Mesenchymal stem cell (in vitro differentiated cells and primary cell): ENCODE results near the gene CHCHD3.

ENCODE experiments used
- DNase-seq: peaks from one replicate; pipeline ENCODE4 v3.0.0-alpha.2; 2013
- H2AFZ ChIP-seq: one replicate; pipeline ENCODE4 v1.6.1; 2013; ENCODE audit warnings: low read depth, mild to moderate bottlenecking, control low read depth, inconsistent platforms, low read length, moderate library complexity
- H2AK5ac ChIP-seq: 2 replicates; pipeline ENCODE4 v1.6.1; 2013; ENCODE audit warnings: low read length, moderate library complexity, mild to moderate bottlenecking, inconsistent platforms; ENCODE audit not compliant: severe bottlenecking
- H2BK120ac ChIP-seq: one replicate; pipeline ENCODE4 v1.6.1; 2013; ENCODE audit warnings: low read depth, mild to moderate bottlenecking, inconsistent platforms, low read length, moderate library complexity
- H2BK12ac ChIP-seq, 2 experiments: one replicate each; pipeline ENCODE4 v1.6.1; 2013; ENCODE audit warnings: inconsistent platforms in 2 of 2, low read length in 2 of 2, mild to moderate bottlenecking in 2 of 2, moderate library complexity in 2 of 2, control low read depth in 1 of 2
- H2BK15ac ChIP-seq: one replicate; pipeline ENCODE4 v1.6.1; 2013; ENCODE audit warnings: mild to moderate bottlenecking, low read depth, inconsistent platforms; ENCODE audit not compliant: poor library complexity, severe bottlenecking
- H2BK5ac ChIP-seq: 2 replicates; pipeline ENCODE4 v1.6.1; 2013; ENCODE audit warnings: low read depth, mild to moderate bottlenecking, low read length, control low read depth, inconsistent platforms; ENCODE audit not compliant: poor library complexity, severe bottlenecking
- H3K14ac ChIP-seq, 2 experiments: one replicate each; pipeline ENCODE4 v1.6.1; 2013; ENCODE audit warnings: inconsistent platforms in 2 of 2, low read length in 2 of 2, control low read depth in 1 of 2, mild to moderate bottlenecking in 1 of 2, moderate library complexity in 1 of 2
- H3K18ac ChIP-seq, 2 experiments: one replicate each; pipeline ENCODE4 v1.6.1; 2013; ENCODE audit warnings: inconsistent platforms in 2 of 2, low read length in 2 of 2, control low read depth in 1 of 2, low read depth in 1 of 2, mild to moderate bottlenecking in 1 of 2
- H3K23ac ChIP-seq, 2 experiments: one replicate each; pipeline ENCODE4 v1.6.1; 2013; ENCODE audit warnings: inconsistent platforms in 2 of 2, low read length in 2 of 2, mild to moderate bottlenecking in 2 of 2, moderate library complexity in 2 of 2, control low read depth in 1 of 2
- H3K27ac ChIP-seq: 2 replicates; pipeline ENCODE4 v1.5.1; 2013; ENCODE audit warnings: mild to moderate bottlenecking, moderate library complexity, low read length, control low read depth, inconsistent platforms; ENCODE audit not compliant: poor library complexity, severe bottlenecking
- H3K27me3 ChIP-seq, 2 experiments: 2 replicates each; pipeline versions ENCODE4 v1.6.1 to v1.7.0; 2013; ENCODE audit warnings: low read length in 2 of 2, mild to moderate bottlenecking in 2 of 2, moderate library complexity in 2 of 2, control low read depth in 1 of 2, inconsistent platforms in 1 of 2; ENCODE audit not compliant: control insufficient read depth in 1 of 2, insufficient read depth in 1 of 2
- H3K36me3 ChIP-seq, 2 experiments: 2 replicates each; pipeline versions ENCODE4 v1.6.1 to v1.7.0; 2013; ENCODE audit warnings: low read length in 2 of 2, control low read depth in 1 of 2, inconsistent platforms in 1 of 2, low read depth in 1 of 2, mild to moderate bottlenecking in 1 of 2; ENCODE audit not compliant: insufficient read depth in 2 of 2, control insufficient read depth in 1 of 2
- H3K4ac ChIP-seq, 2 experiments: one replicate each; pipeline ENCODE4 v1.6.1; 2013; ENCODE audit warnings: inconsistent platforms in 2 of 2, low read length in 2 of 2, mild to moderate bottlenecking in 2 of 2, moderate library complexity in 2 of 2, control low read depth in 1 of 2, low read depth in 1 of 2
- H3K4me1 ChIP-seq: 2 replicates; pipeline ENCODE4 v1.6.1; 2013; ENCODE audit warnings: low read depth, low read length, control low read depth; ENCODE audit not compliant: control insufficient read depth, insufficient read depth
- H3K4me2 ChIP-seq: 2 replicates; pipeline ENCODE4 v1.6.1; 2013; ENCODE audit warnings: low read length, mild to moderate bottlenecking, inconsistent platforms; ENCODE audit not compliant: poor library complexity, severe bottlenecking
- H3K4me3 ChIP-seq, 2 experiments: 2 replicates each; pipeline versions ENCODE4 v1.5.1 to v1.7.0; 2013; ENCODE audit warnings: low read length in 2 of 2, mild to moderate bottlenecking in 2 of 2, control low read depth in 1 of 2, low read depth in 1 of 2; ENCODE audit not compliant: insufficient read depth in 1 of 2
- H3K79me1 ChIP-seq: replicated peaks from 2 replicates; pipeline ENCODE4 v1.6.1; 2013; ENCODE audit warnings: mild to moderate bottlenecking, control low read depth, low read length, inconsistent platforms; ENCODE audit not compliant: poor library complexity, severe bottlenecking
- H3K9ac ChIP-seq: 2 replicates; pipeline ENCODE4 v1.7.0; 2013; ENCODE audit warnings: mild to moderate bottlenecking, low read length, moderate library complexity
- H3K9me3 ChIP-seq: 2 replicates; pipeline ENCODE4 v1.7.0; 2013; ENCODE audit warnings: mild to moderate bottlenecking, low read length; ENCODE audit not compliant: control insufficient read depth
- H4K8ac ChIP-seq: one replicate; pipeline ENCODE4 v1.6.1; 2013; ENCODE audit warnings: inconsistent platforms, mild to moderate bottlenecking, low read length, moderate library complexity
- H4K91ac ChIP-seq: one replicate; pipeline ENCODE4 v1.6.1; 2013; ENCODE audit warnings: mild to moderate bottlenecking, low read length, inconsistent platforms
- WGBS: methylation state at CpG from one replicate; pipeline ENCODE4 v1.1.7; 2013; ENCODE audit warnings: mixed read lengths; 5-methylcytosine and 5-hydroxymethylcytosine counted together

The CHCHD3 gene

DNA sequence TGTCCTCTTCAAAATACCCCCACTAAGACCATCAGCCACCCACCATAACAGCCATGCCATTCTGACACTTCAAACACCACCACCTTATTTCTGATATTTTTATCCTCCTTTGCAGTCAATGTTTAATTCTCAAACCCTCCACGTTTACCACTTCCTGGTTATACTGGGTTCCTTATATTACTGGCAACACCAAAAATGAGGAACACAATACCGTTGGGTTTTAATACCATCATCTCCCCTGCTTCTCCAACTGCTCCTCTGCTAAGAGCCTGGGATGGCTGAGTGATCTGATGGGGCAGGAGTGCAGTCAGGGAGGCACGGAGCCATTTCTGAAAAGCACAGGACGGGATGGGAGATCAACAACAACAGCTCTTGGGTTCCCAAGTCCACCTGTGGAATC is 140.5 kb downstream of the CHCHD3 start:
- Histone ChIP-seq H3K27ac (no peak overlapping the region), H3K4me3 (no peak overlapping the region), H3K14ac (no peak overlapping the region), H4K91ac (no peak overlapping the region), H3K9ac (no peak overlapping the region), H3K79me1 (peaks cover 11% of the 10 kb centered on the region), H4K8ac (no peak overlapping the region), H3K27me3 (no peaks in the 10 kb centered on the region), H2BK15ac (no peak overlapping the region), H2BK12ac (no peak overlapping the region), H3K4ac (no peak overlapping the region), H3K23ac (no peak overlapping the region), H3K18ac (no peak overlapping the region), H3K4me1 (no peaks in the 10 kb centered on the region), H2BK5ac (no peak overlapping the region), H2AK5ac (no peak overlapping the region), H3K4me2 (no peak overlapping the region), H2AFZ (no peak overlapping the region), H3K9me3 (no peaks in the 10 kb centered on the region), H2BK120ac (no peak overlapping the region), H3K36me3 (peaks cover 0 to 3% of the 10 kb centered on the region in 2 experiments)
- 98% methylated on average over 4 of the region's 4 CpGs for WGBS
- no peak for DNase-seq

DNA sequence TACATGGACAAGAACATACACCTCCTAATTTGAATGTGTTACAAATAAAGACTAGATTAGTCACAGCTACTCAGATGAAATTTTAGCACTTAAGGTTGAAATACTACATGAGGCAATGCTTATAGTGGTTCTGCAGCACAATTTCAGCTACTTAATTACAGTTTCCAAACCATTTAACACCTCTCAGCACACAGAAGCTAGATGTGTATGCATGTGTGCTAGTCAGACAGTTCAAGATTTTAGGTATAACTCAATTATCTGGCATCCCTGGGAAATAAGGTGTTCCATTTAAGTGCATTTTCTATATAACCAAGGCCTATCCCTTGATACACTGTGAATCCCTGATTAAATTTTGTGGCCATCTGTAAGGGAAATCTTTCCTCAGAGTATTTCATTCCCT is 141.8 kb downstream of the CHCHD3 start:
- H2BK15ac ChIP-seq: no peak overlapping the region
- no peak overlapping the region for H3K18ac ChIP-seq
- H4K8ac ChIP-seq: no peak overlapping the region
- no peak overlapping the region for H3K4ac ChIP-seq
- H2AFZ ChIP-seq: no peak overlapping the region
- H2BK12ac ChIP-seq: no peak overlapping the region
- no peak overlapping the region for H3K23ac ChIP-seq
- H3K4me3 ChIP-seq: no peak overlapping the region
- H3K27ac ChIP-seq: no peak overlapping the region
- no peak overlapping the region for H3K9ac ChIP-seq
- H2AK5ac ChIP-seq: no peak overlapping the region
- no peak overlapping the region for H4K91ac ChIP-seq
- peaks cover 0 to 3% of the 10 kb centered on the region in 2 experiments for H3K36me3 ChIP-seq
- H3K9me3 ChIP-seq: no peaks in the 10 kb centered on the region
- no peaks in the 10 kb centered on the region for H3K4me1 ChIP-seq
- H3K27me3 ChIP-seq: no peaks in the 10 kb centered on the region
- peaks cover 16% of the 10 kb centered on the region for H3K79me1 ChIP-seq
- H3K4me2 ChIP-seq: no peak overlapping the region
- DNase-seq: no peak
- no peak overlapping the region for H2BK5ac ChIP-seq
- H2BK120ac ChIP-seq: no peak overlapping the region
- no peak overlapping the region for H3K14ac ChIP-seq

DNA sequence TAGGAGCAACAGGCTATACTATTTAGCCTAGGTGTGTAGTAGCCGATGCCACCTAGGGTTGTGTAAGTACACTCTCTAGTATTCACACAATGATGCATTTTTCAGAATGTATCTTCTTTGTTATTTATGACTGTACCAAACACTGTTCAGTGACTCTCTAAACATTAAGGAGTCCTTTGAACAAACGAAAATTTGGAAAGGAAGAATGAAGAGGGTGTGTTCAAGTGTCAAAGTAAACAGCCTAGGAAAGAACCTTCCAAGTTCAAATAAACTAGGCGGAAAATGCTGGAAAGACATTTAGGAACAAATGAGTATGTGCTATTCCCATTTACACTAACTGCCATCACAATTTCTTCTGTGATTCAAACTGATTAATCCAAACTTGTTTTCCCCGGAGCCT is 142.4 kb downstream of the CHCHD3 start:
- Histone ChIP-seq H3K4me3 (no peak overlapping the region), H4K8ac (no peak overlapping the region), H3K4ac (no peak overlapping the region), H2BK15ac (no peak overlapping the region), H3K9ac (no peak overlapping the region), H3K4me2 (no peak overlapping the region), H3K27me3 (no peaks in the 10 kb centered on the region), H3K27ac (no peak overlapping the region), H2AK5ac (no peak overlapping the region), H3K4me1 (no peaks in the 10 kb centered on the region), H3K79me1 (peaks cover 20% of the 10 kb centered on the region), H2AFZ (no peak overlapping the region), H2BK12ac (no peak overlapping the region), H2BK120ac (no peak overlapping the region), H3K14ac (no peak overlapping the region), H3K9me3 (no peaks in the 10 kb centered on the region), H3K18ac (no peak overlapping the region), H2BK5ac (no peak overlapping the region), H3K36me3 (peaks cover 0 to 3% of the 10 kb centered on the region in 2 experiments), H3K23ac (no peak overlapping the region), H4K91ac (no peak overlapping the region)
- WGBS: 98% methylated on average over 2 of the region's 4 CpGs
- no peak for DNase-seq

DNA sequence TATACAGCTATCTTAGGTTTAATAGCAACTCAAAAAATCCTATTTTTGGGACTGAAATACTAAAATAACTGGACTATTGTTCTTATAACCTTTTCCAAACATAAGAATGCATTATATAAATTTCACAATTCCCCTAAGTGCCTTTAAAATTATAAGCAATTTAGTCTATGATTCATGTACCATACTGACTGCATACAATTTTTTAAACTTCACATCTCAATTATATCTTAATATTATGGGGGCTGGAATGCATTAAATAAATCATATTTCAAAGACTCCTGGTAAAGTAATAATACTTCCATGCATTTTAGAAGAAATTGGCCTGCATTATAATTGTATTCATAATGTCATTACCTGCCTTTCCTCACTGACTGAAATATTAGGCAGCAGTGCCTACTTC is 144.6 kb downstream of the CHCHD3 start:
- Histone ChIP-seq H3K79me1 (peaks cover 34% of the 10 kb centered on the region), H3K14ac (no peak overlapping the region), H3K4me2 (no peak overlapping the region), H3K23ac (no peak overlapping the region), H2BK120ac (no peak overlapping the region), H2AK5ac (no peak overlapping the region), H2AFZ (no peak overlapping the region), H3K27me3 (no peaks in the 10 kb centered on the region), H3K4ac (no peak overlapping the region), H2BK12ac (no peak overlapping the region), H4K91ac (no peak overlapping the region), H3K18ac (no peak overlapping the region), H3K4me3 (no peak overlapping the region), H2BK15ac (no peak overlapping the region), H3K4me1 (no peaks in the 10 kb centered on the region), H3K36me3 (peaks cover 0 to 3% of the 10 kb centered on the region in 2 experiments), H3K9me3 (no peaks in the 10 kb centered on the region), H3K27ac (no peak overlapping the region), H2BK5ac (no peak overlapping the region), H3K9ac (peak overlapping the region; percentile 50), H4K8ac (no peak overlapping the region)
- no peak for DNase-seq
